GM19025 (cell line): ENCODE data around the gene UBE2L6.

Experiments
- ATAC-seq: cut with Tn5 transposase; IDR thresholded peaks from one replicate; pipeline ENCODE4 v1.9.1; 2021; ENCODE audit warnings: mild to moderate bottlenecking, low read depth, moderate library complexity; ENCODE audit not compliant: unreplicated experiment

The UBE2L6 gene

DNA sequence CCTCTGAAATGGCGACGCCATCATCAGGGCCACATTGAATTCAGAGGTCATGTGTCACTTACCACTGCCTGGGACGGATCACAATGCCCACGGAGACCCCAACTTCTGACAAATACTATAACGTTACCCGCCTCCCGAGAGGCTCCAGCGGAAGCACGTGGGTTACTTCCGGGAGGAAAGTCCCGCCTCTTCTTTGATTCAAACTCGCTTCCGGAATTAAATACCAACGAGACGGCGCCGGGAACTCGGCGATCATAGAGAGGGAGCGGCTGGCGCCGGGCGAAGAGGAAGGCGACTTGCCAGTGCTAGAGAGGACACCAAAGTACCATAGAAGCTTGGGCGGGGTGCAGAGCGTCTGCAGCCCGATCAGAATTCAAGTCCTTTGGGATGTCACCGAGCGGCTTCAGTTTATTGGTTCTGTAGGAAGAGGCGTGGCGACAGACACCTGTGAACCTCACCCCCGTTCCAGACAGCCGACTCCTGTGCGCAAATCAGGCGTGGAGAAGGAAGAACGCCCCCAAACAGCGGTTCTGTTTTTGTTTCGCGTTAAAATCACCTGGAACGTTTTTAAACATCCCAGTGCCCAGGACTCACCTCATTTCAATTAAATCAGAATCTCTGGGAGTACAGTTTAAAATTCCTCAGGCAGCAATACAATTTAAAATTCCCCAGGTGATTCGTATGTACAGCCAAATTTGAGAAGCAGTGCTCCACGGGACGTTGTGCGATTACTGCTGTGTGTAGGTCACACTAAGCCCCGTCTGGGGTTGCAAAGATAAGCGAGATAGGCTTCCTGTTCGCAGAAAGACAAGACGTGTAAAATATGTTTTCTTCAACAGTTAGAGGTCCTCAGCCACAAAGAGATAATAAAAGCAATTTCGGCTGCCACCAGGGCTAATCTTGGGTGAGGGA is 36.6 kb downstream of the UBE2L6 start, which contains the start of gene TIMM10:
Gene TIMM10, minus strand, starts transcription at position 159 of the 912 bp plus-strand sequence. CDS start 565 bp downstream, outside the sequence.
- ATAC-seq, result peak; percentile 99

DNA sequence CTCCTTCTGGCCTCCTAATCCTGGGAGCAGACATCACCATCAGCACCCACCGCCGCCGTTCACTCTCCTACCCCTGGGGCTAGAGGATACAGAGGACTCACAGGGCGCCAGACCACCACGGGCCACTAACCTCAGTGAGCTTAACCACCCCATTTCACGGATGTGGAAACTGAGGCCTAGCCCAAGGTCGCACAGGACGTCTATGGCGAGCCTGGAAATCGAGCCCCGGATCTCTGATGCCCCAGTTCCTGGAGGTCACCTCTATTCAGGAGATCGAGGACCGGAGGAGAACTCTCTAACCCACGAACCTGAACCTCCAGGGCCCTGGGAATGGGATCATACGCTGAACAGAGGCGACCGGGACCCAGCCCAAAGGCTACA is 37.3 kb downstream of the UBE2L6 start:
- peak; percentile 1 for ATAC-seq

DNA sequence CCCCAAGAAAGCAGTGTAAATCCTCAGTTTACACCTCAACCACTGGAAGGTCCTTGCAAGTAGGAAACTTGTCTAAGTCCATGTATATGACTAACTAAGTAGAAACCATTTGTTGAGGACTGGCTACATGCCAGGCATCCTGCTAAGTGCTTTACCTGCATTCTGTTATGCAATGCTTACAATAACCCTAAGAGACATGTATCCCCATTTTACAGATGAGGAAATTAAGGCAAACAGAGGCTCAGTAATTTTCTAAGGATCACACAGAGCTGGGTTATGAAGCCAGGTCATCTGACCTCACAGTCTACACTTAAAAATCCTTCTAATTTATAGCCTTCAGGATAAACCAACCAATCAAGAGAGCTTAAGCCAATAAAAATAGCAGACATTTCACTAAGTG is 38.5 kb downstream of the UBE2L6 start:
- no peak for ATAC-seq

DNA sequence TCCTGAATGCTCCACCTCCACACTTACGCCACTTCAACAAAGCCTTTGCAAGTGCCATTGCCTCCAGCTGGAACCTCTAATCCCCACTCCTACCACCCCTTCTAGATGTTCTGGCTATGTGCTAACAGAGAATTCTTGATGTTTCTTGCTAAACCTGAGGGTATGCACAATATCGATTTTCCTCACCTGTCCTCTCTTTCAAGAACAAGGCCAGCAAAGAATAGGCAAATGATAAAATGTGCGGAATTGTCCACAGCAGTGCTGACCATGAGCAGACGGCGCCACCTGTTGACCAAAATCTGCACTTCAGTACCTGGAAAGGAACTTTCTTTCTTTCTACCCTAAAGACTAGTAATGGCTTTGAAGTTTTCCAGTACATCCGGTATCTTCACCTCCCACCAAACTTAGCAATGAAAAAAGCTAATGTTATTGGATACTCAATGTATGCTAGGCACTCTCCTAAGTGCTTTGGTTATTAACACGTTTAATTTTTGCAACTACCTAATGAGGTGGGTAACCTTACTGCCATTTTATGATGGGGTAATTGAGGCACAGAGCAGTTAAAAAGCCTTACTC is 40.3 kb downstream of the UBE2L6 start:
- no peak for ATAC-seq

DNA sequence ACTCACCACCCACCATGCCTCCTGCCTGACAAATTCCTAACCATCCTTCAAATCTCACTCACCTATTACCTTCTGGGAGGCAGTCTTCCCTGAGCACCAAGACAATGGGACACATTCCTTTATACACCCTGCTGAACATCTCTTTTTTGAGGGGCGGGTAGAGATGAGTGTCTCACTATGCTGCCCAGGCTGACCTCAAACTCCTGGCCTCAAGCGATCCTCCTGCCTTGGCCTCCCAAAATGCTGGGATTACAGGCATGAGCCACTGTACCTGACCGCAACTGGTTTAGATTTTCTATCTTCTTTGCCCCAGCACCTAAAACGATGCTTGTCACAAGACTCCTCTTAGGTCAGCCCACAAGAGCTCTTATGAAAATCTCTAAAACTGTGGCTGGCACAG is 44.1 kb downstream of the UBE2L6 start:
- no peak for ATAC-seq

DNA sequence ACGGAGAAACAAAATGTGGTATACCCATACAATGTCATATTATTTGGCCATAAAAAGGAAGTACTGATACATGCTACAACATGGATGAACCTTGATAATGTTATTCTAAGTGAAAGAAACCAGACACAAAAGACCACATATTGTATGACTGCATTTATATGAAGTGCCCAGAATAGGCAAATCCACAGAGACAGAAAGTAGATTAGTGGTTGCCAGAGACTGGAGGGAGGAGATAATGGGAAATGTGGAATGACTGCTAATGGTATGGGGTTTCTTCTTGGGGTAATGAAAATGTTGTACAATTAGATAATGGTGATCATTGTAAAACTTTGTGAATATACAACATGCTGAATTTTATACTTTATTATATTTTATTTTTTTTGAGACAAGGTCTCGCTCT is 46.4 kb downstream of the UBE2L6 start:
- ATAC-seq, result no peak

DNA sequence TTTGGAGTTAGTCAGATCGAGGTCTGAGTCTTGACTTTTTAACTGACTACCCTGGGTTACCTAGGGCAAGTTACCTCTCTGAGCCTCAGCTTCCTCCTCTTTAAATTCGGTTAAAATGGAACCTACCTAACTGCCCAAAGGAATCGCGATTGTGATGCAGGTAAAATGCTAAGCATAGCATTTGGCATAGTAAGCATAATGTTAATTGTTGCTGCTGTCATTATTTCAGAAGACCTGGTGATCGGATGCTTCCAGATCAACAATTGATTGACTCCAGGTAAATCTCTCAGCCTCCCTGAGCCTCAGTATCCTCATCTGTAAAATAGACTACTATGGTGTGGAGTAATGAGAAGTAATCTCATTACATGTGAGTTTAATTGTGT is 51.4 kb downstream of the UBE2L6 start:
- no peak for ATAC-seq

DNA sequence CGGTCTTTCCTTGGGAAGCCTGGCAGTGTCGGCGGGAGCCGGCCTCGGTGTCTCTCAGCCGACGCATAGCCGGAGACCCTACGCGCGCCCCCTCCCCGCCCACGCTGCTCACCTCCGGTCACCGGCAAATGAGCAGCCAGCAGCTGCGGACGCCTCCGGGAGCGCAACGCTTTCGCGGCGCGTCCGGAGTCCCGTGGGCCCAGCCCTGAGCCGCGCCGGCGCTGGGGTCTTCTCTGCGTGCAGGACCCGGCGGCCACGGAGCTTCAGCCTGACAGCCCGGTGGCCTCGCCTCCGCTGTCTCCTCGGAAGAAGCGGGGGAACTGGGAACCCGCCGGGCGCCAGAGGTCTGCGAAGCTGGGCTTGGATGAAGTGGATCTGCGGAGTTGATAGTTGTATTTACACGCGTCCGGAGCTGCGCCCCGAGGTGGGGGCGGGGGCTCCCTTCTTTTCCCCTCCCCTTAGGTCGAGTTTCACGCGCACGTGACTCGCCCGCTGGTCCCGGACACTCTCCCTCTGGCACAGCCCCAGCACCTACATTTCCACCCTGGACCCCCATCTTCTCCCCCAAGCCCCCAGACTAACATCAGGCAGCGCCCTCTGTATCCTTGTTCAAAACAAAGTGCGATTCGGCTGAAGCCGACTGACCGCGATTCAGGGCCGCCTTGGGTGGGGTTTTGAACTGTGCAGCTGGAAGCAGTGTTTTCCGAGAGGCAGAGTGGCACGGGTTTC is 52.0 kb downstream of the UBE2L6 start, which contains the start of gene SLC43A1:
Gene SLC43A1, minus strand, starts transcription at position 371 of the 729 bp plus-strand sequence. CDS start 1,591 bp downstream, outside the sequence.
- ATAC-seq, result peak; percentile 48

DNA sequence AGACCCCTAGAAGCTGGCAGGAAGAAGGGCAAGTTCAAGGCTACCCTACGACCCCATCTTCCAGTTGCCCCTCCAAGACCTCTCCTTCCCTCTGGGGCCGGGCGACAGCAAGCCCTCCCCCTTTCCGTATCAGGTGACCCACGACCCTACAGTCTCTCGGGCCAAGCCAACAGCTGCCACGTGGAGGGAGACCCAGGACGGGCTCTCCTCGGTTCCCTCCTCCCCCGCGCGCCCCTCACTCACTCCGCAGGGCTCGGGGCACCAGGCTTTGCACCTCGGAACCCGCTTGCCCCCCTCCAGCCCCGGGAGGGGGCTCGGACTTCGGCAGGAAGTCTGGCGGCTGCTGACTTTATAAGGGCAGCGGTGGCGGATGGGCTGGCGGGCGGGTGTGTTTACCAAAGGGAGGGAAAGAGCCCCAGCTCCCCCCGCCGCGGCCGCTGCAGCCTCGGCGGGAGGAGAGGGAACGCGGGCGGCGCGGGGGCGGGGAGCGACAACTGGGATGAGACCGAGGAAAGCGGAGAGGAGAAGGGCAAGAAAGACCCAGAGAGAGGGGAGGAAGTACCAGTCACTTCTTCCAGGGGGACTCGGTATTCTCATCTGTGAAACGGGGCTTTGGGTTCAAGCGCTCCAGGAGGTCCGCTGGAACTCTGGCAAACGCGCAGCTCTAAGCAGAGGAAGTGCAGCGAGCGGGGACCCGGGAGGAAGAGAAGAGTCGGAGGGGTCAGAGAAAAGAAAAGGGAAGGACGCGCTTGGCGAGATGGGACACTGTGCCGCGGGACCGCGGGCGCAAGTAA is 52.7 kb downstream of the UBE2L6 start:
- peak; percentile 31 for ATAC-seq

DNA sequence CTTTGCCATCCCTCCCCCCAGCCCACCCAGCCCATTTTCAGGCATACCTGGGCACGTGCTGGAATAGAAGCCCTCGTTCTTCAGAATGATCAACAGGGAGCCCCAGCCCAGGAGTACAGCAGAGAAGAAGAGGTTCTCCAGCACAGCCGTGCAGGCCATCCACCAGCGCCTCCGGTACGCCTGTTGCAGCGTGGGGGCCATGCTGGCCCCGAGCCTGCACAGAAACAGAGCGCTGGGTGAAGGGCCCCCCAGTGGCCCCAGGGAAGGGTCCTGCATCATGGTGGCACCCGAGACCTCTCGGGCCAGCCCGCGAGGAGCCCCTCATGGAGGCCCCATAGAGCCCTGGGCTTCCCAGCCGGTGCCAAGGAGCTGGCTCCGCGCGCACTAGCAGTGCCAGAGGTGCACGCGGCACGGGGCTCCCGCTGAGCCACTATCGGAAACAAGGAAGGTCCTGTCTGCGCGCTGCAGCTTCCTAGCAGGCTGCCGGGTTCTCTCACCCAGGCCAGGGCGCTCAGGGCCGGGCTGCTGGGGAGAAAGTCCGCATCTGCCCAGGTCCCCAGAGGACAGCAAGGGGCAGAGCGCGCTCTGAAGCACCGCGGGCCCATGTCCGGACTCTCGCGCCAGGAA is 53.4 kb downstream of the UBE2L6 start:
- peak; percentile 31 for ATAC-seq

DNA sequence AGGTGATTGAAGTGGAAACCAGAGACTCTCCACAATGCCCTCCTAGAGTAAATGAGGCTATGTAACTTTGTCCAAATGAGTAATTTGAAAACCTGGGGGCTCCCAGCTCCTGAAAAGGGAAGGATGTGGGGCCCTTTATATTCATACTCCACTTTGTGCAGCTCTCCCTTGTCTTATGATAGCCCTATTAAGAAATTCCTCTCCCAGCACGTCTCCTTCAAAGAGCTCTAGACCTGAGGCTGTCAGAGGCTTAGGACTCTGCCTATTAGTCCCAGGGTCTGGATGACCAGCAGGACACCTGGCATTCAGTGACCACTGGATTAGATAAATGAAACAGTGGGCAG is 54.0 kb downstream of the UBE2L6 start:
- no peak for ATAC-seq

DNA sequence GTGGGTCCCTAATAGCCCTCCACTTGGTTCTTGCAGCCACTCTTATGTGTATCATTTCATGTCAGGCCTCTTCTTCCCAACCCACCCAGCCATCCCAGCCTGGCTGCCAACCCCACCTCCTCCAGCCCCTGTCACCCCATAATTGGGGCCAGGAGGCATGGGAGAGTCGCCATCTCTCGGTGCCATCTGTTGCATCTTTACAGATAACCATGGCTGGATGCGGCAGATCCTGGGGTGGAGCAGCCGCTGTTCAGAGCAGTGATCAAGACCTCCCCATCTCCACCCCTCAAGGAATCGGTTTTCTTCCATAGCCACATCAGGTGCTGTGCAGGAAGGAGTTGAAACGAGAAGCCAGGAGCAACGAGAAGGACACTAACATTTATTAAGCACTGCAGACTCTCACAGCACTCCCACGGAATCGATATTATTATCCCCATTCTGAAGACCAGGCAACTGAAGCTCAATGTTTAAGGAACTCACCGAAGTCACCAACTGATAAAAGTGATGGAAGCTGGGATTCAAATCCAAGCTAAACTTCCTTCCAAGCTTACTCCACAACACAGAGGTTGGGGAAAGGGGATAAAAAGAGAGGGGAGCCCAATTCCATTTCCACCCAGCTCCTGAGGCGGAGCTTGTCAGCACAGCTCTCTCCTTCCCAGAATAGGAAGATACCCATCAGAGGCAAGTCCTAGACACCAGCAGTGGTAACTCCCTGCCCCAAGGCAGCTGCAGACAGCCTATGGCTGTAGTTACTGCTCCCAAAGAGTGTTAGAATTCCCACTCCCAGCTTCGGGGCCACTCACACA is 54.6 kb downstream of the UBE2L6 start:
- ATAC-seq, result no peak

DNA sequence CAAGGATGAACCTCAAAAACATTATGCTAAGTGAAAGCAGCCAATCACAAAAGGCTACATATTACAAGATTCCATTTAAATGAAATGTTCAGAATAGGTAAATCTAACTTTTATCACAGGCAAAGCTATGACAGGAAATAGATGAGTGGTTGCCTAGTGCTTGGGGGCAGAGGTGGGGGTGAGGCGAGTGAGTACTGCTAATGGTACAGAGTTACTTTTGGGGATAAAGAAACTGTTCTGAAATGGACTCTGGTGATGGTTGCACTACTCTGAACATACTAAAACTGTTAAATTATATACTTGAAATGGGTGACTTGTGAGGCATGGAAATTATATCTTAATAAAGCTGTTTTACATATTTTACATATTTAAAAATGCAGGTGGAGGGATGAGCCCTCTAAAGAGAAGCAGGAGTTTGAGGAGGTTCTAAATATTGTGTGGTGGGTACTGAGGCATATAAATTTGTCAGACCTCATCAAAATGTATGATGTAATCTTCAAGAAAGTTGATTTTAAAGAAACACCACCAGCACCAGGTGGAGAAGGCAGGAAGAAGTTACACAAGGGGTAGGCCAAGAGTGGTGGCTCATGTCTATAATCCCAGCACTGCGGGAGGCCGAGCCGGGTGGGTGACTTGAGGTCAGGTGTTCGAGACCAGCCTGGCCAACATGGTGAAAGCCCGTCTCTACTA is 55.6 kb downstream of the UBE2L6 start:
- ATAC-seq, result no peak

DNA sequence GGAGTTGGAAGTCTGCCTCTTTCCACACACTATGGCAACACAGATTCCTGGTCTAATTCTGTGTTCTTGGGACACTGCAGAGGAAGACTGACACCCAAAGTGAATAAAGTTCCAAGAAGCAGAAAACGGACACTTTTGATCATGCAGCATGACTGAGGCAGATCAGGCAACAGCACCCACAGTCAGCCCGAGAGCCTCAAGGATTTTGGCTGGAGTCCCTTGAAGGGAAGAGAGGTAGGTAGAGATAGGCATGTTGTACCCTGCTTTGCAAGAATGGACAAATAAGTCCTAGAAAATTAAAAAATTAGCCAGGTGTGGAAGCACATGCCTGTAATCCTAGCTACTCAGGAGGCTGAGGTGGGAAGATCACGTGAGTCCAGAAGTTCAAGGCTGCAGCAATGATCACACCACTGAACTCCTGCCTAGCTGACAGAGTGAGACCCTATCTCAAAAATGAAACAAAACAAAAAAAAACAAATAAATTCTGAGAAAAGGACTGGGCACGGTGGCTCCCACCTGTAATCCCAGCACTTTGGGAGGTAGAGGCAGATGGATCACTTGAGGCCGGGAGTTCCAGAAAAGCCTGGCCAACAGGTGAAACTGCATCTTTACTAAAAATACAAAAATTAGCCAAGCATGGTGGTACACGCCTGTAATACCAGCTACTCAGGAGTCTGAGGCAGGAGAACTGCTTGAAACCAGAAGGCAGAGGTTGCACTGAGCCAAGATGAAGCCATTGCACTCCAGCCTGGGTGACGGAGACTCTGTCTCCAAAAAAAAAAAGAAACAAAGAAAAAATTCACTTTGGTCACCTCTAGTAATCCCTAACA is 58.9 kb downstream of the UBE2L6 start:
- no peak for ATAC-seq

DNA sequence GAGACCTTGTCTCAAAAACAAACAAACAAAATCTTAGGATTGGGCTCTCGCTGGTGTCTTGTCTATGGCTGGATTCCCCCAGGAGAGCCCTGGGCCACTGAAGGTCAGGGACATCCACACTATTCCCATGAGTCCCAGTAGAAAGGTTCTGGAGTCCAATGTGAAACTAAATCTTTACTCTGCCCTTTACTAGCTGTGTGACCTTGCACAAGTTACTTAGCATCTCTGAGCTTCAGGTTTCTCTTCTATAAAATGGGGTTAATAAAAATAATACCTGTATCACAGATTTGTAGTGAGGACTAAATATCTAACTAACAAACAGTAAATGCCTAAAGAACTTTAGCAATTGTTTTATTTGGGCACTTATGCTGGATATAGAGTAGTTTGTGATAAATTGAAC is 61.0 kb downstream of the UBE2L6 start:
- no peak for ATAC-seq

DNA sequence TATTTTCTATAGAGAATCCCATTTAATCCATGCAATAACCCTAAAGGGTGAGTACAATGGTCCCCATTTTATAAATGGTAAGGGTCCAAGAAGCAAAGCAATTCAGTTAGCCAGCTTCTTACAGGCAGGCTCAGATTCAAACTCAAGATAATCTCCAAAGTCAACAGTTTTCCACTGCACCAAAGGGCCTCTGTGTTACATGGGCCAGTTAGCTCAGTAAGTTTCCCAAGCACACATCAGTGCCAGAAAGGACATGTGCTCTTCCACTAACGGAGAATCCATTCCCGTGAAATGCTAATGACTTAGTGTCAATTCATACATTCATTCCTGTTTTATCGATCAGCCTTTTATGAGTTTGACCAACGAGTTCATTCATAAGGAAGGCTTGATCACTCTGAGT is 63.0 kb downstream of the UBE2L6 start:
- ATAC-seq, result no peak

DNA sequence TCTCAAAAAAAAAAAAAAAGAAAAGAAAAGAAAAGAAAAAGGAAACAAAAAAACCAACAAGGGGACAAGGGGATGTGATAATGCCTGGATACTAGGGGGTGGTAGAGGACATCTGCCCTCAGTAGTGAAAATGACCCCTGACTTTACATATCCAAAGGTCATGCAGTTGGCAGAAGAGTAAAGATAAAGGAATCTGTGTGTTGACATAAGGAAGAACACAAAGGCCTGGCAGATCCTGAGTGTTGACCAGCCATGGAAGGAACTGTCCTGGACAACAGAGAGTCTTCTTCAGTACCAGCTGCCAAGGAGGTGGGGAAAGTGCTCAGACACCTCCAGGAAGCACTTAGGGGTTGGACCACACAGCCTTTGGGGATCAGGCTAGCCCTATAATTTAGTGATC is 64.6 kb downstream of the UBE2L6 start:
- no peak for ATAC-seq

DNA sequence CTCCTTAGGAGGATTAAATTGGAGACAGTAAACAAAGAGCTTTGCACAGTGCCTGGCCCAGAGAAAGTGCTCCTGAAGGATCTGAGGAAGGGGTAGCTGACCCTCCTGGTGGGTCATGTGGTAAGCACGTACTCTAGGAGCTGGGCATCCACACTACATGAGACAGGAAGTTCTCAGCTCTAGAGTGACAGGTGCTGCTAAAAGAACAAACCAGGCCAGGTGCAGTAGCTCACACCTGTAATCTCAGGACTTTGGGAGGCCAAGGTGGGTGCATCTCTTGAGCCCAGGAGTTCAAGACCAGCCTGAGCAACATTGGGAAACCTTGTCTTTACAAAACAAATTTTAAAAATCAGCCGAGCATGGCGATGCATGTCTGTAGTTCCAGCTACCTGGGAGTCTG is 65.1 kb downstream of the UBE2L6 start:
- ATAC-seq, result no peak
